ENCODE data around the gene UGP2. TPM values are rescaled to one million over a fixed set of nuclear protein-coding genes. Genes with fewer than 3 reads are reported as not detected.

Gene UGP2
- total and polyA plus RNA-seq, 2 of the 8 experiments (the other 6 are each of a cell fraction or from before 2014, with no cell fraction given) = 278 to 956 TPM

GRCh38 chr2:63837036-63837594, 4.6 kb upstream of the UGP2 start (continued):
- TF ChIP-seq BCL11A (IDR thresholded peaks at IDR 0.05; ENCODE audit: low read depth in 2 of 2, low read length in 2 of 2) (no peak), MAX (IDR thresholded peaks at IDR 0.05) (no peak), CHD1 (IDR thresholded peaks at IDR 0.05; ENCODE audit: low read depth, low read length) (no peak), RAD21 (IDR thresholded peaks at IDR 0.05 in 1 of 2, conservative IDR thresholded peaks at IDR 0.05 in 1 of 2; ENCODE audit: low read depth in 2 of 2, low read length in 2 of 2) (no peak), SP1 (IDR thresholded peaks at IDR 0.05; ENCODE audit: low read depth, low read length) (no peak), SUZ12 (IDR thresholded peaks at IDR 0.05; ENCODE audit: low read length) (no peak), TCF12 (IDR thresholded peaks at IDR 0.05; ENCODE audit: low read depth, low read length) (no peak), SP2 (IDR thresholded peaks at IDR 0.05; ENCODE audit: low read length) (no peak), JUN (IDR thresholded peaks at IDR 0.05; ENCODE audit: low read depth, low read length) (no peak)

Data from H1 (cell line).